Nephron progenitor cell (in vitro differentiated cells): ENCODE measurements around the gene CACNA2D3.
"Not testable (repeated sequence)": the region's sequence is repeated elsewhere in the genome, so short reads cannot be mapped to it uniquely, and the experiment has no call there.

ENCODE experiments used
- DNase-seq: peaks from one replicate; pipeline ENCODE4 v3.0.0; 2021
- H3K27ac Mint-ChIP-seq: 2 replicates; pipeline ENCODE4 v1.8.0; 2021; ENCODE audit warnings: mild to moderate bottlenecking, moderate library complexity, mixed read lengths
- H3K27me3 Mint-ChIP-seq: 2 replicates; pipeline ENCODE4 v1.8.0; 2021; ENCODE audit warnings: mild to moderate bottlenecking, low read depth, mixed read lengths; ENCODE audit not compliant: poor library complexity
- H3K36me3 Mint-ChIP-seq: 2 replicates; pipeline ENCODE4 v1.8.0; 2021; ENCODE audit warnings: low read depth, mixed read lengths
- H3K4me1 Mint-ChIP-seq: 2 replicates; pipeline ENCODE4 v1.8.0; 2021; ENCODE audit warnings: mixed read lengths
- H3K4me3 Mint-ChIP-seq: 2 replicates; pipeline ENCODE4 v1.8.0; 2021; ENCODE audit warnings: mild to moderate bottlenecking, moderate library complexity, mixed read lengths
- H3K9me3 Mint-ChIP-seq: 2 replicates; pipeline ENCODE4 v1.8.0; 2021; ENCODE audit warnings: mild to moderate bottlenecking, moderate library complexity, mixed read lengths
- CTCF ChIP-seq: fragments of 200-600 bp; sonication (generic); IDR thresholded peaks from 2 replicates; pipeline ENCODE4 v1.5.0; 2021; ENCODE audit warnings: antibody characterized with exemption

Gene CACNA2D3

DNA sequence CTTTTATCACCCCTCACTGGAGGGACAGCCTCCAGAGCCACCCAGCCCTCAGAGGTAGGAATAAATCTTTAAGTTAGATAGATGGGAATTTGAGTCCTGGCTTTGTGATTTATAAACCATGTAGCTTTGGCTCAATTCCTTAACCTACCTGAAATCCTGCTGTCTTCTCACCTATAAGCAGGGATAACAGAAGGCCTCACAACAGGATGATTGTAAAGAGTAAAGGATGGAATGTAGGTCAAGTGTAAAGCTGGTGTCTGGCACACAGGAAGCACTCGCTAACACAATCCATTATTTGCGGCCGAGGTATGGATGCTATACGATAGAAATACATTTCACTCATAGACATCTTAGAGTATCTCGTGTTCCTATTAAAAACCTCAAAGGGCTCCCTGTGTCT, 968.4 kb downstream of the CACNA2D3 start:
- no peak for DNase-seq
- H3K36me3 Mint-ChIP-seq = no peaks in the 10 kb centered on the region
- no peak for TF ChIP-seq CTCF
- H3K4me3 Mint-ChIP-seq = no peak overlapping the region
- H3K9me3 Mint-ChIP-seq = peaks cover 12% of the 10 kb centered on the region
- peaks cover 8% of the 10 kb centered on the region for H3K27me3 Mint-ChIP-seq
- no peak overlapping the region for H3K27ac Mint-ChIP-seq
- H3K4me1 Mint-ChIP-seq = no peaks in the 10 kb centered on the region

DNA sequence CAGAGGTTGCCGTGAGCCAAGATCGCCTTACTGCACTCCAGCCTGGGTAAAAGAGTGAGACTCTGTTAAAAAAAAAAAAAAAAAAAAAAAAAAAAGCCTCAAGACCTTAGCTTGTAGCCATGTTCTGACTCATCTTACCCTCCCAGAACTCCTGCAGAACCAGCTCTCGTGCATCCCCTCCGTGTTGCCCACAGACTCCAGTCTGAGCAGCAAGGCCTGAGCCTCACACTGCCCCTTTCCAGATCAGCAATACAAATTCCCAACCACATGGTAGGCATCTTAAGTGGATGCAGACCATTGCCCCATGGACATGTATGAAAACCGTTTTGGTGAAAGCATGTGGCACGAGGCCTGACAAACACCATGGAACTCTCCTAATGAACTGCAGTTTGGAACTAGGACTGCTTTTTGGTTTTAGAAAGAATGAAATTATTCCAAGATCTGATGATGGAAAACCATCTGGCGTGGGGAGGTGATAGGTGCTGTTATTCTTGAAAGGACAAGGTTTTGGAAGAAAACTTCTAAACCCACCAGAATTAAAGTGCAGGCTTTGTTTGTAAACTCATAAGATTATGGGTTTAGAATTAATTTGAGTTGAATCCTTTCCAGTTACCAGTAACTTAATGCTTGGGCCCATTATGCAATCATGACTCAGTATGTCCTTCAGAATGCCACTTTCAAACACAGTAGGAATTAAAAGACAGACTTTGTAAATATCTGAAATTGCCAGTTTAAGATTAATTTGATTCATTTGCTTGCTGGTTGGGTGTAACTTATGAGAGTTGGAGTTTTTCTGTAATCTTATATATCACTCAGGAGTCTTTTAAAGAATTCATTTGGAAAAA, 969.3 kb downstream of the CACNA2D3 start:
- no peak for TF ChIP-seq CTCF
- H3K27me3 Mint-ChIP-seq = peaks cover 8% of the 10 kb centered on the region
- H3K9me3 Mint-ChIP-seq = peaks cover 12% of the 10 kb centered on the region
- no peaks in the 10 kb centered on the region for H3K36me3 Mint-ChIP-seq
- H3K4me3 Mint-ChIP-seq = no peak overlapping the region
- H3K27ac Mint-ChIP-seq = no peak overlapping the region
- no peak for DNase-seq
- H3K4me1 Mint-ChIP-seq = no peaks in the 10 kb centered on the region

DNA sequence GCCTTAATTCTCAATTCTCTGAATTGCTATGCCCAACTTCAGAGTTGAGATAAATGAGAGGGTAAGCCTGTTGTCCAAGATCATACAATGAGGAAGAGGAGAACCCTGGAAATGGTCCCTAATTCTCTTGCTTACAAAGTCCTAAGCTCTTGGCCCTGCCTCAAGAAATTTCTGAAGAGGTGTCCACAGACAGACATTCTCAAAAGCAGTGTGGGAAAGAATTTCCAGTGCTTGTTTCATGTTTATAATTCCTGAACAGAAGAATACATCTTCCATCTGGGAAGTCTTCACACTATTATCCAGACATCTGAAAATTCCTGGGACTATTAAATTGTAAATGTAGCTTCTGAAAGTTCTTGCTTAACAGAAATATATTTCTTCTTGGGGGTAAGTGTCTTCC, 972.3 kb downstream of the CACNA2D3 start:
- H3K9me3 Mint-ChIP-seq = peaks cover 12% of the 10 kb centered on the region
- no peaks in the 10 kb centered on the region for H3K36me3 Mint-ChIP-seq
- no peaks in the 10 kb centered on the region for H3K4me1 Mint-ChIP-seq
- H3K27me3 Mint-ChIP-seq = no peaks in the 10 kb centered on the region
- H3K4me3 Mint-ChIP-seq = no peak overlapping the region
- H3K27ac Mint-ChIP-seq = no peak overlapping the region
- DNase-seq = no peak
- TF ChIP-seq CTCF = no peak

DNA sequence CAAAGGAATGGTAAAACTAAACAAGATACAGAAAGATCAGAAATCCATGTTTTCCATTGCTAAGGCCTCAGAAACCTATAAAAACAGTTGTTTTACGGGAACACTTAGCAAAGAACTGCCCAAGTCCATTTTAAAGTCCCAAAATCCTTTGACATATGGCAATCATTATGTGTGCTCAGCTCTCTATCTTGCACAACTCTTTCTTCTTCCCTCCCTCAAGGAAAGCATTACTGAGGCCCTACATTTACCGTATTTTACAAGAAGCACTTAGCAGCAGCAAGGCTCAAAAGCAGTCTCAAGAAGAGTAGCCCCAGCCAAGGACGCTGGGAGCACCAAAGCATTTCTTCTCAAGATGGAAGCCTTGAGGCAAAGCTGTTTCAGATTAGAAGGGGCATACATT, 975.1 kb downstream of the CACNA2D3 start:
- no peak for TF ChIP-seq CTCF
- no peak for DNase-seq
- Mint-ChIP-seq H3K4me3 (no peak overlapping the region), H3K9me3 (peaks cover 12% of the 10 kb centered on the region), H3K4me1 (peaks cover 3% of the 10 kb centered on the region), H3K27me3 (no peaks in the 10 kb centered on the region), H3K36me3 (no peaks in the 10 kb centered on the region), H3K27ac (no peak overlapping the region)

GRCh38 chr3:55105647-55106046, 983.3 kb downstream of the CACNA2D3 start:
- Mint-ChIP-seq H3K4me1 (peaks cover 9% of the 10 kb centered on the region), H3K36me3 (no peaks in the 10 kb centered on the region), H3K9me3 (no peaks in the 10 kb centered on the region), H3K4me3 (no peak overlapping the region), H3K27me3 (peaks cover 3% of the 10 kb centered on the region), H3K27ac (no peak overlapping the region)
- DNase-seq = no peak
- no peak for TF ChIP-seq CTCF

GRCh38 chr3:55107187-55107586, 984.8 kb downstream of the CACNA2D3 start:
- DNase-seq = no peak
- Mint-ChIP-seq H3K4me1 (peaks cover 9% of the 10 kb centered on the region), H3K27me3 (peaks cover 3% of the 10 kb centered on the region), H3K9me3 (no peaks in the 10 kb centered on the region), H3K4me3 (no peak overlapping the region), H3K27ac (no peak overlapping the region), H3K36me3 (no peaks in the 10 kb centered on the region)
- TF ChIP-seq CTCF = no peak

GRCh38 chr3:55111906-55112305, 989.6 kb downstream of the CACNA2D3 start:
- not testable (repeated sequence) for H3K27ac Mint-ChIP-seq, H3K36me3 Mint-ChIP-seq, H3K4me3 Mint-ChIP-seq, DNase-seq, H3K4me1 Mint-ChIP-seq, H3K27me3 Mint-ChIP-seq
- H3K9me3 Mint-ChIP-seq = peaks cover 19% of the 10 kb centered on the region
